Adrenal gland (tissue), 12 donors: ENCODE results near the gene ADAMTS18. TPM values are rescaled to one million over a fixed set of nuclear protein-coding genes. Genes with fewer than 3 reads are reported as not detected.

Experiments
- DNase-seq, 7 donors: peaks; one replicate each; pipeline ENCODE4 v3.0.0-alpha.2; 2019 to 2020
- H3K27ac ChIP-seq, 5 donors: fragments of 200-600 bp; sonication (generic) in 4 of 5; 1 replicate in 3 of 5; 2 replicates in 2 of 5; pipeline versions ENCODE4 v1.5.1 to v1.8.0; 2016 to 2020; ENCODE audit warnings: mild to moderate bottlenecking in 1 of 5
- H3K27me3 ChIP-seq: fragments of 200-600 bp; 2 replicates; pipeline ENCODE4 v1.8.0; 2021
- H3K36me3 ChIP-seq, 2 donors: fragments of 200-600 bp; replicated peaks in 1 of 2; 1 replicate in 1 of 2; 2 replicates in 1 of 2; pipeline versions ENCODE4 v1.5.1 to v1.8.0; 2018 to 2022
- H3K4me1 ChIP-seq, 2 donors: fragments of 200-600 bp; replicated peaks in 1 of 2; 1 replicate in 1 of 2; 2 replicates in 1 of 2; pipeline versions ENCODE4 v1.5.1 to v1.8.0; 2018 to 2021
- H3K4me3 ChIP-seq, 4 donors: fragments of 200-600 bp; sonication (generic) in 3 of 4; one replicate each; pipeline ENCODE4 v1.5.1; 2016 to 2018
- H3K9me3 ChIP-seq, 3 donors: fragments of 200-600 bp; sonication (generic) in 1 of 3; replicated peaks in 1 of 3; 1 replicate in 2 of 3; 2 replicates in 1 of 3; pipeline versions ENCODE4 v1.5.1 to v1.8.0; 2016 to 2021
- POLR2A ChIP-seq, 2 donors: fragments of 450-650 bp; IDR thresholded peaks; one replicate each; pipeline ENCODE4 v1.6.1; 2017; ENCODE audit warnings: antibody characterized with exemption in 2 of 2, mild to moderate bottlenecking in 2 of 2, moderate library complexity in 1 of 2
- WGBS, 4 donors: extraction: QIAGEN DNeasy Blood & Tissue Kit in 2 of 4; methylation state at CpG; one replicate each; pipeline versions ENCODE4 v1.1.5 to v1.1.7; 2013 to 2017; 5-methylcytosine and 5-hydroxymethylcytosine counted together
- intact Hi-C, 2 donors: fragments of 100-400 bp; cut with DNase I; formaldehyde crosslinking; loops; one replicate each; pipeline versions ENCODE4 v1.14.1 to v1.15.0; 2022 to 2023
- polyA plus RNA-seq, 3 donors: library from polyadenylated mRNA; stranded (reverse); fragments of 200-250 nt in 2 of 3; fragments of 350-450 nt in 1 of 3; fragmentation: Illumina TruSeq in 1 of 3; extraction: RNeasy Lipid Tissue Mini Kit (QIAGEN cat#74804) in 1 of 3; gene quantifications; one replicate each; pipeline ENCODE4 v1.2.3, GENCODE V29; 2013 to 2014
- total RNA-seq, 9 donors: library from RNA; depleted of rRNA in 4 of 9; stranded (reverse); fragments of >200 nt in 4 of 9; fragments of 120-200 nt in 1 of 9; fragmentation: NEBNext Ultra II Directional in 1 of 9; extraction: Animal tissue kit (Norgen Biotek cat#: 25700) in 1 of 9; gene quantifications; one replicate each; pipeline versions ENCODE4 v1.1.0 to v1.2.4, GENCODE V29; 2013 to 2023
- TF ChIP-seq, protein P1 (sequence below), 6 experiments: fragments of 450-650 bp in 4 of 6; fragments of 200-600 bp in 2 of 6; sonication (generic) in 1 of 6; IDR thresholded peaks; 1 replicate in 5 of 6; 2 replicates in 1 of 6; pipeline versions ENCODE4 v1.5.1 to v1.8.0; 2016 to 2021; ENCODE audit warnings: antibody characterized with exemption in 6 of 6, mild to moderate bottlenecking in 2 of 6, moderate library complexity in 1 of 6
- donor health status: healthy with polysubstance abuse.
- donor health status: Bipolar disorder and iron deficiency.
- donor health status: DM: yes; HTN: yes; CAD: no.
- donor health status: DM: no; HTN: no; CAD: no.
- donor health status: DM: no; HTN: no; CAD: no.
- donor health status: DM: yes; HTN: yes; CAD: no.

ADAMTS18 gene
- total and polyA plus RNA-seq, 12 donors: 0.10 to 0.32 (median 0.11) TPM; not detected in 9

DNA sequence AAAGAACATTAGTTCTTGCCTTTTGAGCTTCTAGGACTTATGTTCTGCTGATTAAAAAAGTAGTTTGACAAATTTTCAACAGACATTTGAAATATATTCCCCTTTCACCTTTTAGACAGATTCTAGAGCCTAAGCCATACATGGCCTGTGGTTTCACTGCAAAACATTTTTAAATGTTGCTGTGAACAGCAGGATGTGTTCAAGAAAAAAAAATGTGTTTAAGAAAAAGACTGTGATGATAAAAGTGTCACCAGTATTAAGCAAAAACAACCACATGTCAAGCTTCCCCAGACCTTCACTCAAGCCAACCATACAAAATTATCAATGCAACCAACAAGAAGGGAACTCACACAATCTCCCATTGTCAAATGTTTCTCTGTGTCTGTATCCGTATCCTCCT is 132.2 kb downstream of the ADAMTS18 start:
- H3K9me3 ChIP-seq: no peaks in the 10 kb centered on the region
- intact Hi-C loops: no loop called here
- no peaks in the 10 kb centered on the region for H3K36me3 ChIP-seq
- TF ChIP-seq POLR2A (IDR thresholded peaks at IDR 0.05): no peak
- TF ChIP-seq, protein P1, sequence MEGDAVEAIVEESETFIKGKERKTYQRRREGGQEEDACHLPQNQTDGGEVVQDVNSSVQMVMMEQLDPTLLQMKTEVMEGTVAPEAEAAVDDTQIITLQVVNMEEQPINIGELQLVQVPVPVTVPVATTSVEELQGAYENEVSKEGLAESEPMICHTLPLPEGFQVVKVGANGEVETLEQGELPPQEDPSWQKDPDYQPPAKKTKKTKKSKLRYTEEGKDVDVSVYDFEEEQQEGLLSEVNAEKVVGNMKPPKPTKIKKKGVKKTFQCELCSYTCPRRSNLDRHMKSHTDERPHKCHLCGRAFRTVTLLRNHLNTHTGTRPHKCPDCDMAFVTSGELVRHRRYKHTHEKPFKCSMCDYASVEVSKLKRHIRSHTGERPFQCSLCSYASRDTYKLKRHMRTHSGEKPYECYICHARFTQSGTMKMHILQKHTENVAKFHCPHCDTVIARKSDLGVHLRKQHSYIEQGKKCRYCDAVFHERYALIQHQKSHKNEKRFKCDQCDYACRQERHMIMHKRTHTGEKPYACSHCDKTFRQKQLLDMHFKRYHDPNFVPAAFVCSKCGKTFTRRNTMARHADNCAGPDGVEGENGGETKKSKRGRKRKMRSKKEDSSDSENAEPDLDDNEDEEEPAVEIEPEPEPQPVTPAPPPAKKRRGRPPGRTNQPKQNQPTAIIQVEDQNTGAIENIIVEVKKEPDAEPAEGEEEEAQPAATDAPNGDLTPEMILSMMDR (IDR thresholded peaks at IDR 0.05): no peak
- DNase-seq: no peak
- no peak overlapping the region for H3K4me3 ChIP-seq
- 63 to 86% (median 71%) methylated on average over 1 of the region's 1 CpG for WGBS, 4 donors
- no peaks in the 10 kb centered on the region for H3K4me1 ChIP-seq
- H3K27me3 ChIP-seq: no peaks in the 10 kb centered on the region
- H3K27ac ChIP-seq: no peak overlapping the region

DNA sequence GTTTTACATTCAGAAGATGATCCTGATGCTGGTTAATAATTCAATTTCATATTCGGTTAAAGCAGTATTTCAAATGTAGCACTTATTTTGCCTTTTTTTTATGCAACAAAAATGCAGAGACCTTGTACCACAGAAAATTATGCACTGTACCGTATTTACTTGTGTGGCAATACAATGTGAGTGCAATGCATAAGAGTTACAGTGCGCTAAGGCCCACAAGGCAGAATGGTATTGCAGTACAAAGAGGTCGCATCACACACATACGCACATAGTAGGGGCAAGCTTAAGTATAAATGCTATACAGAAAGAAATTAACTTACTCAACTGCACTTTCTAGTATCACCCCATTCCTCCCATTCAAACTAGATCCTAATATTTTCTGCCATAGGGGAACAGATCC is 132.6 kb downstream of the ADAMTS18 start:
- TF ChIP-seq POLR2A (IDR thresholded peaks at IDR 0.05): no peak
- TF ChIP-seq, protein P1 (IDR thresholded peaks at IDR 0.05): no peak
- H3K4me1 ChIP-seq: no peaks in the 10 kb centered on the region
- DNase-seq: no peak
- H3K27ac ChIP-seq: no peak overlapping the region
- intact Hi-C loops: no loop called here
- H3K9me3 ChIP-seq: no peaks in the 10 kb centered on the region
- no peaks in the 10 kb centered on the region for H3K27me3 ChIP-seq
- H3K36me3 ChIP-seq: no peaks in the 10 kb centered on the region
- WGBS, 4 donors: 82 to 91% (median 88%) methylated on average over 5 of the region's 5 CpGs
- H3K4me3 ChIP-seq: no peak overlapping the region

DNA sequence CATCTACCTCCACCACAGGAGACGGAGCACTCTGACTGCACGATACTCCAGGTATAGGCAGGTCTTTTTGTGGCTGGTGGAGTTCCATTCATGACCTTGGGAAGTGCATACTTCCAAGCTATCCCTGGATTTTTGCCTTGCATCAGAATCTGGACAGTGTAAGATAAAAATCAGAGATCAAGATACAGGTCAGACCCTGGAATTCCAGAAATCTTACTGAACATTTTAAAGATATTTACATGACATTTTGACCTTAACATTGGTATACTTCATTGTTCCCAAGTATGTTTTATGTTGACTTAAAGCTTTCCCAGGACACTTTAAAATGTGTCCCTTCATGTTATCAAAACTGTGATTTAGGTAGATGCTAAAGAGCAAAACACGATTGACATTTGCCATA is 134.6 kb downstream of the ADAMTS18 start:
- WGBS, 4 donors: 70 to 78% (median 72%) methylated on average over 3 of the region's 3 CpGs
- Histone ChIP-seq H3K9me3 (no peaks in the 10 kb centered on the region), H3K27me3 (no peaks in the 10 kb centered on the region), H3K4me1 (no peaks in the 10 kb centered on the region), H3K36me3 (no peaks in the 10 kb centered on the region), H3K4me3 (no peak overlapping the region), H3K27ac (no peak overlapping the region)
- DNase-seq: no peak
- TF ChIP-seq, protein P1 (IDR thresholded peaks at IDR 0.05): no peak
- TF ChIP-seq POLR2A (IDR thresholded peaks at IDR 0.05): no peak
- intact Hi-C loops: no loop called here

DNA sequence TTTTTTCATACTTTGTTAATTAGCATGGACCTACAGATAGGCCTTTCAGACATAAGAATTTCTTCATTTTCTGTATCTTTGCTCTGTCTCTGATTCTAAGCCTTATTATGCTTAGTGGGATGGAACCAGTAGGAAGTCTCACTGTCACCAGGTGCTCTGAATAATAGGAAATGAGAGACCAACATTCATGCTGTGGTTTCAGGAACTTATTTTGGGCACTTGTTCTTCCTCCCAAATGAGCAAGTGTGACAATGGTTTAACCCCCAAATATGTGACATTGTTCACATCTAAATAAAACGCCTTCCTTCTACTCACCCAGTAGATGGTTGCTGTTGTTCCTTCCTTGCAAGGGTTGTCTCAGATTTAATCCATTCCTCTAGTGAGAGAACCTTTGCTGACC is 135.4 kb downstream of the ADAMTS18 start:
- intact Hi-C loops: no loop called here
- H3K4me3 ChIP-seq: no peak overlapping the region

More for the DNA sequence above, 135.4 kb downstream of the ADAMTS18 start:
- Histone ChIP-seq H3K9me3 (no peaks in the 10 kb centered on the region), H3K36me3 (no peaks in the 10 kb centered on the region), H3K27ac (no peak overlapping the region), H3K4me1 (no peaks in the 10 kb centered on the region), H3K27me3 (no peaks in the 10 kb centered on the region)
- TF ChIP-seq, protein P1 (IDR thresholded peaks at IDR 0.05): no peak
- no peak for TF ChIP-seq POLR2A (IDR thresholded peaks at IDR 0.05)
- no peak for DNase-seq
- 59 to 90% (median 70%) methylated on average over 1 of the region's 1 CpG for WGBS, 4 donors
